CD4-positive, alpha-beta T cell treated with Interleukin-6 for 4 hours (primary cell): Measurements from ENCODE around the gene CDC14C.
"Not testable (repeated sequence)": the region's sequence is repeated elsewhere in the genome, so short reads cannot be mapped to it uniquely, and the experiment has no call there.

Source experiments
- DNase-seq: peaks from one replicate; pipeline ENCODE4 v3.0.0-alpha.2; 2020; ENCODE audit warnings: mixed read lengths

CDC14C gene

GRCh38 chr7:48924433-48924832 lies at the start of gene CDC14C:
Gene CDC14C (plus strand): TSS chr7:48924547. CDS start chr7:48924673, 126 bp downstream.
- DNase-seq, result no peak

GRCh38 chr7:48875045-48875916 lies 49.1 kb upstream of the CDC14C start:
- DNase-seq, result no peak

- DNase-seq, result no peak
These were observed 48.3 kb upstream of the CDC14C start for GRCh38 chr7:48876087-48876486.

- no peak for DNase-seq
These were observed 43.5 kb upstream of the CDC14C start for GRCh38 chr7:48880851-48881250.

- no peak for DNase-seq
These were observed 36.8 kb upstream of the CDC14C start for GRCh38 chr7:48887500-48887899.

GRCh38 chr7:48894574-48894973 lies 29.8 kb upstream of the CDC14C start:
- DNase-seq, result no peak

GRCh38 chr7:48899932-48900331 lies 24.4 kb upstream of the CDC14C start:
- no peak for DNase-seq

- no peak for DNase-seq
These were observed 22.4 kb upstream of the CDC14C start for GRCh38 chr7:48901966-48902365.

- no peak for DNase-seq
These were observed 19.4 kb upstream of the CDC14C start for GRCh38 chr7:48904975-48905374.

- not testable (repeated sequence) for DNase-seq
These were observed 18.7 kb upstream of the CDC14C start for GRCh38 chr7:48905686-48906085.

GRCh38 chr7:48909887-48910286 lies 14.5 kb upstream of the CDC14C start:
- not testable (repeated sequence) for DNase-seq

- no peak for DNase-seq
These were observed 7.1 kb downstream of the CDC14C start for GRCh38 chr7:48931481-48931880.

- DNase-seq, result no peak
These were observed 8.0 kb downstream of the CDC14C start for GRCh38 chr7:48932126-48932910.

- no peak for DNase-seq
These were observed 9.3 kb downstream of the CDC14C start for GRCh38 chr7:48933549-48934085.

- DNase-seq, result no peak
These were observed 14.4 kb downstream of the CDC14C start for GRCh38 chr7:48938539-48939295.

- no peak for DNase-seq
These were observed 19.1 kb downstream of the CDC14C start for GRCh38 chr7:48943279-48943990.

GRCh38 chr7:48955916-48956315 lies 31.6 kb downstream of the CDC14C start:
- DNase-seq, result no peak

- no peak for DNase-seq
These were observed 35.3 kb downstream of the CDC14C start for GRCh38 chr7:48959676-48960075.

- DNase-seq, result no peak
These were observed 38.6 kb downstream of the CDC14C start for GRCh38 chr7:48962821-48963505.

GRCh38 chr7:48964074-48964473 lies 39.7 kb downstream of the CDC14C start:
- no peak for DNase-seq

GRCh38 chr7:48971173-48971572 lies 46.8 kb downstream of the CDC14C start:
- no peak for DNase-seq

- no peak for DNase-seq
These were observed 51.9 kb downstream of the CDC14C start for GRCh38 chr7:48976253-48976652.
